Retina (tissue), 1 donor: ENCODE data around the gene MDM2.

Experiments used
- DNase-seq: peaks from one replicate; pipeline ENCODE4 v3.0.0-alpha.2; 2016

Gene MDM2

GRCh38 chr12:68854554-68854953 is 46.6 kb downstream of the MDM2 start:
- no peak for DNase-seq

DNA sequence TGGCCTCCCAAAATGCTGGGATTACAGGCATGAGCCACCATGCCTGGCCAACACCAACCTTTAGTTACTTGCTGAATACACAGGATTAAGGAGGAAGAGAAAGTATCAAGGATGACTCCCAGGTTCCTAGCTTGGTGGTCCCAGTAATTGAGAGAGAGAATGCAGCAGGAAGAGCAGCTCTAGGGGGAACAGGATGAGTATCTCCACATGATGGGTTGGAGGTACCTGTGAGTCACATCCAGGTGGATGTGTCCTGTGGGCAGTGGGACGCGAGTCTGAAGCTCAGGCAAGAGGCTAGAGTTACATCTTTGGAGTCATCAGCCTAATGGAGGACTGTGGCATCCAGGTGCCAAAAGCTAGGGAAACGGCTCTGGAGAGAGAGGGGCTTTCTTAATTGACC is 47.1 kb downstream of the MDM2 start:
- no peak for DNase-seq

DNA sequence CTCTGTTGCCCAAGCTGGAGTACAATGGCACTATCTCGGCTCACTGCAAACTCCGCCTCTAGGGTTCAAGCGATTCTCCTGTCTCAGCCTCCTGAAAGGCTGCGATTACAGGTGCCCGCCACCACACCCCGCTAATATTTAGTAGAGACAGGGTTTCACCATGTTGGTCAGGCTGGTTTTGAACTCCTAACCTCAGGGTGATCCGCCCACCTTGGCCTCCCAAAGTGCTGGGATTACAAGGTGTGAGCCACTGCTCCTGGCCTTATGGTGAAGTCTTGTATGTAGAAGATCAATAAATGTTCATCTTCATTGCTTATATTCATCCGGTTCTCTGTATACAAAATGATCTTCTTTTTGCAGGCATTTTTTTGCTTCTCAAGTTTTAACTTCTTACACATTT is 47.8 kb downstream of the MDM2 start:
- no peak for DNase-seq

GRCh38 chr12:68856510-68856909 is 48.5 kb downstream of the MDM2 start:
- DNase-seq: no peak

- no peak for DNase-seq
Observed at GRCh38 chr12:68861890-68862289, 53.9 kb downstream of the MDM2 start.

GRCh38 chr12:68863109-68863770 is 55.3 kb downstream of the MDM2 start:
- no peak for DNase-seq

DNA sequence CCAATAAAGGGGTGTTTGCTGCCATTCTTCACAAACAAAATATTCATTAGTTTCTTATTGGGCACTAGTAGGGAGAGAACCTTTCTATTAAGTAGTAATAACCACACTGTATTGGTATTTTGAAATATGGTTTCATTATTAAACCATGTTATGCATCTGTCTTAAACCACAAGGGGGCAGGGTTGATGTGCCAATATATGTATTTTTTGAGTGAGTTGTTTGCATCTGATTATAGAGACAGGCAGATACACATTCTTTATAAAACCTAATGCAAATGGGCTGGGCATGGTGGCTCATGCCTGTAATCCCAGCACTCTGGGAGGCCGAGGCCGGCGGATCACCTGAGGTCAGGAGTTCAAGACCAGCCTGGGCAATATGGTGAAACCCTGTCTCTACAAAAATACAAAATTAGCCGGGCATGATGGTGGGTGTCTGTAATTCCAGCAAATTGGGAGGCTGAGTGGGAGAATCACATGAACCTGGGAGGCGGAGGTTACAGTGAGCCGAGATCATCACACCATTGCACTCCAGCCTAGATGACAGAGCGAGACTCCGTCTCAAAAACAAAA is 56.0 kb downstream of the MDM2 start:
- peak; percentile 11 for DNase-seq

- DNase-seq: no peak
Observed at GRCh38 chr12:68864604-68865003, 56.6 kb downstream of the MDM2 start.

DNA sequence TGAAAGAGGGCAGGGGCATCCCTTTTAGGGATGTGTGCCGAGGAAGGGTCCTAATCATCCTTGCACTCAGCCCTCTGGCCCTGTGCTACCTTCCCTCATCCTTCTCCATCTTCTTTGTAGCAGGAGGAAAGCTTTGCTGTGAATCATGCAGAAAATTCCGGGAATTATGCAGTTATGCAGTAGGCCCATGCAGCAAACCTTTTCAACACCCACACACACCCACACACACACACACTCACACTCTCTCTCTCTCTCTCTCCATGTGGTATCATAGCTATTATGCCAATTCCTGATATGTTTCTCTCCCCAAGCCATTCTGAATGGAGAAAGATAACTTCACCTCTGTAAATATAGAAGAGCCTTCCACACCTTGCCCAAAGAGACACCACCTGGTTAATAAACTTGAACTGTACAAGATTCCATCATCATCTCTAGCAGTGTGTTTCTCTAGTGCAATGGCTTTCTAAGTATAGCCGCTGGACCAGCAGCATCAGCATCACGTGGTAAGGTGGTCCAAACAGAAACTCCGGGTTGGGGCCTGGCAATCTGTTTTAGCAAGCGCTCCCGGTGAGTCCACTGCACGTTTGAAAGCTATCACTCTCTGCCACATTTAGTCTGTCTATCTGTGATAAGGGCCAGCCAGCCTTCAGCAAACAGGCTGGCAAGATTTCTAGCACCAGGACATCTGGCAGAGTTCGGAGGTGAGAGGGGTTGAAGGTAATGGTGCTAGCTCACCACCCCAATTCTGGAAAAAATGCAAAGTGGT is 57.6 kb downstream of the MDM2 start:
- no peak for DNase-seq

DNA sequence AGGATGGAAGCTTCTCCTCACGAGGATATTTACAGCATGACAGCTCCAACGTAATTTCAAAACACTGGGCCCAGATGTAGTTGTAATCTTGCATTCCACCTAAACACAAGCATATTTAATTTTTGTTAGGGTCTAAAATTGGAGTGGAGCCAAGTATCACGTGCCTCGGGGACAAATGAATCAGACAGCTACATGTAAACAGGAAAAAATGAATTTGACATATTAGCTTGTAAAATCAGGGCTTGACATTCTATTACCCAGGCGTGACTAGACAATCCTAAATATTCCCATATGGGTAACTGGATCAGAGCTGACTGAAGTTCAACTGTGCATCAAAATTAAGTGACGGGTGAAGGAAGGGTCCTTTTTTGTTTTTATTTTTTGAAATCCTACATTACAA is 59.0 kb downstream of the MDM2 start:
- DNase-seq: no peak

DNA sequence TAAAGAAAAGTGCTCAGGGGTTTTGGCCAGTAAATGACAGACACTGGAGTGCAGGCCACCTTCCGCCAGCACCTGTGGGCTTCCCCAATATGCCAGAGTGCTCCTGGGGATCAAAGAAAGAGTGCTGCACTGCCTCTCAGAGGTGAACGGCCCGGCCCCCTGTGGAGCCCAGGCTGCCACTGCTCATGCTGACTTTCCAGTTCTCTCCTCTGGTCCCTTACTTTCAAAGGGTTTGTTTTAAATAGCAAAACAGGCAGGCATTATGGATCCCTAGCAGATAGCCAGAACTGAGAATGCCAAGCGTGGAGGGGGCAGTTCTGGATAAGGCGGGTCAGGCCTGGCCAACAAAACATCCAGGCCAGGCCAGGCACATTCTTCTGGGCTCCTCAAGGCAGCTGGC is 59.6 kb downstream of the MDM2 start:
- no peak for DNase-seq

DNA sequence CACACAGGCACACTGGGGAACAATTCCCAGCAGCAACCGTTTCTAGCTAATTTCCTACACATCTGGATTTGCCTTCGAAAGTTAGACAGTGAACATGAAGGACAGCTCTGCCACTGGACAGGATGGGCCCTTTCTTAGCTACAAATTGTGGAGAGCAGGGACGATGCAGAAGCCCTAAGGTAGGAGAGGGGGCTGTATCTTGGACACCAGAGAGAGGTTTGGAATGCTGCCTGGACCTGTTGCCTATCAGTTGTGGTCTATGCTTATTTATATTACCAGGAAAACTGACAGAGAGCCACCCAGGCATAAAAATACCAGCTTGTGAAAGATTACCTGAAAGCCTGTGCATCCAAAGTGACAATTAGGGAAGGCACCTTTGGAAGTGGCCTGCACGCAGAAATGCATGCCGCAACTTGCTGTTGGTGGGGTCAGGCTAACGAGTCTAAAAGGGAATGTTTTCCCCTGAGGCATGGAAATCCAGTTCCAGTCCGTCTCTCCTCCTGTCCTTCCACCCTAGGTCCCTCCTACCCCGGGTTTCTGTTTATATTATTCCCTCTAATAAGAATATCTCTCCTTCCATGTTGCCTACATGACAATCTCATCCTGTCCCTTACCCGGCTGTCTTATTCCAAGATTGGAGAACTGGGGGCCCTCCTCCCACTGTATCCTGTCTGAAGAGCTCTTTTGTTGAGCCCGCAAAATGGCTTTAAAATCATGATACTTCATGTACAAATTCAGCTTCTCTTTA is 60.2 kb downstream of the MDM2 start:
- DNase-seq: no peak

GRCh38 chr12:68870011-68870410 is 62.0 kb downstream of the MDM2 start:
- DNase-seq: no peak

GRCh38 chr12:68870443-68870842 is 62.5 kb downstream of the MDM2 start:
- no peak for DNase-seq

- no peak for DNase-seq
Observed at GRCh38 chr12:68871396-68871795, 63.4 kb downstream of the MDM2 start.

DNA sequence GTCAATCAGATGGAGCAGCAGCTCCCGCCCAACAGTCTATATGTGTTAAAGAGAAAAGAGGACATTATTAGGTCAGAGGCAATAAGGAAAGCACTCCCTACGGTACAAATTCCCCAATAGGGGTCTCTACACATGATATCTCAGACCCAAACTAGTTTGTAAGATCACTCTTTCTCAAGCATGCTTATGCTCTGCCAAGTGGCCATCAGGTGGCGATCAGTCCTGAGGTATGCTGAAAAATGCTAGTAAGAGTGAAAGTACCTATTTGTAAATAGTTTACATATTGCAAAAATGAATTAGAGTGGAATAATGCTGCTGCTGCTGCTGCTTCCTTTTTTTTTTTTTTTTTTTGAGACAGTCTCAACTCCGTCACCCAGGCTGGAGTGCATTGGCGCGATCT is 63.9 kb downstream of the MDM2 start:
- no peak for DNase-seq

DNA sequence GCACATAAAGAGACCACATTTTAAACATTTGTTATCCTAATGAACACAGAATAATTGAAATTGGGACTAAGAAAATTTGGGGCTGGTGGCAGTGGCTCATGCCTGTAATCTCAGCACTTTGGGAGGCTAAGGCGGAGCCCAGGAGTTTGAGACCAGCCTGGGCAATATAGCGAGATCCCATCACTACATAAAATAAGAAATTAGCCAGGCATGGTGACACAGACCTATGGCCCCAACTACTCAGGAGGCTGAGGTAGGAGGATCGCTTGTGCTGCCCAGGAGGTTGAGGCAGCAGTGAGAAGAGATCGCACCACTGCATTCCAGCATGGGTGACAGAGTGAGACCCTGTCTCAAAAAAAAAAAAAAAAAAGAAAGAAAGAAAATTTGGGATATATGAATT is 65.3 kb downstream of the MDM2 start:
- no peak for DNase-seq

DNA sequence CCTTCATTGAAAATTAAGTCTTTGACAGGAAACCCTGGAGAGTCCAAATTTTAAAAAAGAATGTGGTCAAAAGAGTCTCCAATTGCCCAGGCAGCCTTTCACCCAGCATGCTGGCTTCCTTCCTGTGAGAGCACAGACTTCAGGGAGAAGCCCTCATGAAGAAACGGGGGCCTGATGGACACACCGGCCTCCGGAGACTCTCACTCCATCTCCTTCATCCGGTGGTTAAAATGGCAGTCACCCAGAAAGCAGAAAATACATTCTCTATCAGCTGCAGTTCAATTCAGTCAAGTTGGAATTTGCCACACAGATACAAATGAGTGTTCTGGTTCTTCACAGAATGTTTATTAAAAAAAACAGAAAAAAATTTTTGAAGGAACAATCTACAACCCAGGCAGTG is 68.5 kb downstream of the MDM2 start:
- peak; percentile 21 for DNase-seq

GRCh38 chr12:68877583-68877982 is 69.6 kb downstream of the MDM2 start:
- no peak for DNase-seq

DNA sequence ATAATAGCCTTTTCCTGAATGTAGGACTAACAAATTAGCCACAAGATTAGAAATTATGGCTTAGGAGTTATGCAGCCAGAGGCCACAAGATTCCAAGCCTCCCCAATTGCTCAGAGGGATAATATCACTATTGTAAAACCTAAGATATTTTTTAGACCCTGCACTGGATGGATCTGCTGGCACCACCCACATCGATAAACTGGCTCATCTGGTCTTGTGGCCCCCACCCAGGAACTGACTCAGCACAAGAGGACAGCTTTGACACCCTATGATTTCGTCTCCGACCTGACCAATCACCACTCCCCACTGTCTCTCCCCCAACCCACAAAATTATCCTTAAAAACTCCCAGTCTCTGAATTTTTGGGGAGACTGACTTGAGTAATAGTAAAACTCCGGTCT is 70.3 kb downstream of the MDM2 start:
- DNase-seq: no peak

- no peak for DNase-seq
Observed at GRCh38 chr12:68878846-68879245, 70.9 kb downstream of the MDM2 start.

GRCh38 chr12:68880660-68881325 is 72.8 kb downstream of the MDM2 start:
- DNase-seq: no peak
